GM18526 (cell line): ENCODE data around the gene HMHB1.

ENCODE experiments used
- POLR2A ChIP-seq: IDR thresholded peaks from 3 replicates; pipeline ENCODE4 v1.6.1; 2011; ENCODE audit not compliant: insufficient read length; ENCODE audit errors: extremely low read depth

Gene HMHB1

GRCh38 chr5:143791848-143792731 lies 19.9 kb upstream of the HMHB1 start:
- no peak for TF ChIP-seq POLR2A

DNA sequence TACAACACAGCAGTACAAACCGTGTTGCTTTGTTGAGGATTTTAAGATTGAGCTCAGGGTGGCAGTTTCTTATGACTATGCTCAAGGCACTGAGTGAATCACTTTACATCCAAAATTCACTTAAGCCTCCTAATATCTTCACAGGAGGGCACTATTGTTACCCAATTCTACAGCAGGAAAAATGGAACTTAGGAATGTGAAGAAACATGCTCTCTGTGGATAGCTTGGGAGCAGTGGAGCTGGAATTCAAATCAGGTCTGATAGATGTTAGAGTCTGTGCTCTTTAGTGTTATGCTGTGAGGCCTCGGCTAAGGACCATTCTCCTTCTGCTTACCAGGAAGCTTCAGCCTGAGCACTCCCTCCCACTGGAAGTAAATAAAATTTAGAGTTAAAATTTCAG lies 18.7 kb upstream of the HMHB1 start:
- TF ChIP-seq POLR2A: no peak

- no peak for TF ChIP-seq POLR2A
Observed at GRCh38 chr5:143796125-143796524, 15.8 kb upstream of the HMHB1 start.

- TF ChIP-seq POLR2A: no peak
Observed at GRCh38 chr5:143796753-143797152, 15.2 kb upstream of the HMHB1 start.

DNA sequence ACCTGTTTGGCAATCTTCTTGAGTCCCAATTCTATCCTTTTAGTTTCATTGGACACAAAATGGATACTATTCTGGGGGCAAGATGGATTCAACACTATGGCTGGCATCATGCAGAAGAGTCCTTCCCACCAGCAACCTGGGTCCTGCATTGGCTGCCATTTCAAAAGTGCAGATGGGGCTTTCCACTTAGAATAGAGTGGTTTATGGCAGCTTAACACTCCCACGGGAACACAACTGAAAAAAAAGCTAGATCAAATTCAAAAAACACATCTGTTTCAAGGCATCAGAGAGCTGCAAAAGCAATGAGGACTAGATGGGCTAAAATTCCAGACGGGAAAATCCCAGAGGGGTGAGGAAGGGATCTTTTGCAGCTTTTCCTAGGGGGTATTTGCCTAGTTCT lies 11.2 kb upstream of the HMHB1 start:
- no peak for TF ChIP-seq POLR2A

- TF ChIP-seq POLR2A: no peak
Observed at GRCh38 chr5:143801252-143801939, 10.6 kb upstream of the HMHB1 start.

DNA sequence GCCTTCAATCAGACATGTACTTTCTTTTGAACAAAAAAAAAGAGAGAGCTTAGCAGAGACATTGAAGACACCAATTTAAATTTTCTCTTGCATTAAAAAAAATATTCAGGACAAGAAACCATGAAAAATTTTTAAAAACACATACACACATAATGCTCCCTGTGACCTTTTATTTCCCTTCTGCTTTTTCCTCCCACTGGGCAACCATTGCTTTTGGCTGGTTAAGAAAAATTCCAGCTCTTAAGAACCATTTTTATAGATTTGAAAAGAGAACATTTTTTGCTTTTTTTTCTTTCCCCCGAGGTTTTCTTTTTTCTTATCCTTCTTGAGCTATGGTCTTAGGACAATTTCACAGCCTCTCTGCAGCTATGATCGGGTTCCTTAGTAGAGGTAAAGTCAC lies 6.1 kb upstream of the HMHB1 start:
- no peak for TF ChIP-seq POLR2A

GRCh38 chr5:143806579-143806978 lies 5.4 kb upstream of the HMHB1 start:
- TF ChIP-seq POLR2A: no peak

DNA sequence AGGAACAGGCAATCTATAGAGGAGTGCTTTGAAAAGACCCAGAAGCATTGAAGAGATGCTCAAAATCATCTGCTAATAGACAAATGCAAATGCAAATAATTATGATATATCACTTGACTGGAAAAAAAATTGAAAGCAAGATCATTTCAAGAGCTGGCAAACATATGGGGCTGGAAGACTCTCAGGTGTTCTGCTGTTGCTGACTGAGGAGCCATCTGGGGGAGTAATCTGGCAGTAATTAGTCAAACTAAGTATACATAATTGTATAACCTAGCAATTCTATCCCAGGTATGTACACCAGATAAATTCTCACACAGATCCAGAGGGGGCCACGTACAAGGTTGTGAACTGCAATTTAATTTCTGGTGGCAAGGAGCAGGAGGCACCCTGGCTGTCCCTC lies 4.6 kb upstream of the HMHB1 start:
- TF ChIP-seq POLR2A: no peak

DNA sequence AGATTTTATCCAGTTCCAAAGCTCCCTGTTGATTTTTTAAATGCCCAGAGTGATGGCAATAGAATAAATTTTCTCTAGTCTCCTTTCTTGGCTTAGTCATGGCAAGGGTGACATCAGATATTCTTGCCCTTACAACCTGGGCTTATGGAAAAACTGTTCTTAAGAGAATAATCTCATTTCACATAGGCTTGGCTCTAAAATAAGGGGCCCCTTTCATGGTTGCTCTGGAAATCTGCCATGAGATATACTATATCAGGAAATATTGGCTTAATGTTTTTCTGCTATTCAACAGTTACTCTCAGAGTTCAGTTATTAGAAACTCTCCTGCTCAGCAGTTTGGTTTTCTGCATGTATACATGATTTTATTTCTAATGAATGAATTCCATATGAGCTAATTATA lies 7.8 kb downstream of the HMHB1 start:
- no peak for TF ChIP-seq POLR2A

DNA sequence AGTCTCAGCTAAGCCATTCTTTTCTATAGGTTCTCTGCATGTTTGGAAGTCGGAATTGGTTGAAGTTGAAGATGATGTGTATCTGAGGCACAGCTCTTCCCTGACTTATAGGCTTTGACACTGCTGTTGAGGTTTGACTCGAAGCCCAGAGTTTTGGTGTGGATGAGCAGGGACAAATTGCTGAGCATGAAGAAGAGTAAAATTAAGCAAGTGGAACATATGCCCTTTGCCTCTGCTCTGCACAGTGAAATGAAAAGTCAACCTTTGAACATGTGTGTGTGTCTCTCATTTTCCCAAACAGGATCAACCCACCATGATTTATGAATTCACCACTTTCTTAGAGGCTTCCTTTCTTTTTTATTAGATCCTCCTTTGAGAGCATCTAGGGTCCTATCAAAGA lies 8.5 kb downstream of the HMHB1 start:
- no peak for TF ChIP-seq POLR2A

- TF ChIP-seq POLR2A: no peak
Observed at GRCh38 chr5:143824851-143825720, 13.1 kb downstream of the HMHB1 start.

- no peak for TF ChIP-seq POLR2A
Observed at GRCh38 chr5:143826951-143827444, 15.0 kb downstream of the HMHB1 start.

DNA sequence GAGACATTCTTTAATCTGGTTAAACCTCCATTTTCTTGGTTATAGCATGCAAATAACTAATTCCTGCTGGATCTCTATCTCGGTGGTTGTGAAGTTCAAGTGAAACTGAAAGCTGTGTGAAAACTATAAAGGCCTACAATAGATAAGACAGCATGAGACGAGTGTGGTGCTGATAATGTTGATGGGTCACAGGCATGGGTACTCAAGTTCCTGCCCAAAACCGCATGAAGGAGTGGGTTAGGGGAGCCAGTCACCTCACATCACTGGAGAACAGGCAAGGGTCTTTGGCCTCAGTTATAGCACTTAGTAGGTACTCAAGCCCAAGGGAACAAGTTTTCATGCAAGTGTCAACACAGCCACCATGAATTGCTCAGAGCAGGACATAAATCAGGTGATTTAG lies 16.7 kb downstream of the HMHB1 start:
- TF ChIP-seq POLR2A: no peak

- no peak for TF ChIP-seq POLR2A
Observed at GRCh38 chr5:143833177-143833576, 21.2 kb downstream of the HMHB1 start.

GRCh38 chr5:143835251-143835650 lies 23.3 kb downstream of the HMHB1 start:
- TF ChIP-seq POLR2A: no peak

GRCh38 chr5:143836161-143836725 lies 24.3 kb downstream of the HMHB1 start:
- no peak for TF ChIP-seq POLR2A
